PC-9 (cell line): Measurements from ENCODE around the gene CPD. TPM values are rescaled to one million over a fixed set of nuclear protein-coding genes. Genes with fewer than 3 reads are reported as not detected.
"Not testable (repeated sequence)": the region's sequence is repeated elsewhere in the genome, so short reads cannot be mapped to it uniquely, and the experiment has no call there.

Experiments used
- BruUV-seq: library from RNA; stranded (reverse); fragments of 400-500 nt; replicated peaks from 2 replicates; lab custom pipeline; 2021; lab: Mats Ljungman, UMichigan
- CTCF ChIA-PET: fragments of 300-600 bp; sonication (Branson Sonifier 250); formaldehyde crosslinking; loops from one replicate; lab custom pipeline; 2022; ENCODE audit warnings: antibody characterized with exemption; lab: Charles Lee
- POLR2A ChIA-PET: fragments of 300-600 bp; sonication (Branson Sonifier 250); formaldehyde crosslinking; loops from one replicate; lab custom pipeline; 2022; ENCODE audit warnings: antibody characterized with exemption; ENCODE audit not compliant: unreplicated experiment; lab: Charles Lee
- DNase-seq, 2 experiments: peaks; one replicate each; pipeline versions ENCODE4 v3.0.0 to v3.0.0-alpha.2; 2015 to 2022; ENCODE audit warnings: mixed read lengths in 1 of 2
- H2AFZ ChIP-seq: fragments of 200-600 bp; sonication (generic); 2 replicates; pipeline ENCODE4 v1.8.1; 2017; ENCODE audit warnings: antibody characterized with exemption
- H3F3A ChIP-seq: fragments of 200-600 bp; sonication (generic); 2 replicates; pipeline ENCODE4 v1.8.1; 2017; ENCODE audit warnings: antibody characterized with exemption, mild to moderate bottlenecking, low read depth; ENCODE audit not compliant: insufficient read depth
- H3K27ac ChIP-seq: fragments of 200-600 bp; sonication (generic); 2 replicates; pipeline ENCODE4 v1.6.1; 2016; ENCODE audit warnings: mixed run types
- H3K27me3 ChIP-seq: fragments of 200-600 bp; sonication (generic); 2 replicates; pipeline ENCODE4 v1.6.1; 2016; ENCODE audit warnings: low read depth, mixed run types; ENCODE audit not compliant: insufficient read depth
- H3K36me3 ChIP-seq: fragments of 200-600 bp; sonication (generic); 2 replicates; pipeline ENCODE4 v1.6.1; 2016; ENCODE audit warnings: low read depth, mixed run types
- H3K4me1 ChIP-seq: fragments of 200-600 bp; sonication (generic); replicated peaks from 2 replicates; pipeline ENCODE4 v1.6.1; 2016; ENCODE audit warnings: mixed run types; ENCODE audit not compliant: insufficient read depth
- H3K4me2 ChIP-seq: fragments of 200-600 bp; sonication (generic); 2 replicates; pipeline ENCODE4 v1.6.1; 2017; ENCODE audit warnings: mixed run types
- H3K4me3 ChIP-seq: fragments of 200-600 bp; sonication (generic); 2 replicates; pipeline ENCODE4 v1.6.1; 2016; ENCODE audit warnings: mixed run types
- H3K79me2 ChIP-seq: fragments of 200-600 bp; sonication (generic); 2 replicates; pipeline ENCODE4 v1.6.1; 2017; ENCODE audit warnings: low read depth, mixed run types
- H3K9me2 ChIP-seq: fragments of 200-600 bp; sonication (generic); 2 replicates; pipeline ENCODE4 v1.8.1; 2017; ENCODE audit warnings: mild to moderate bottlenecking; ENCODE audit not compliant: insufficient read depth
- H3K9me3 ChIP-seq: fragments of 200-600 bp; sonication (generic); 2 replicates; pipeline ENCODE4 v1.8.1; 2016; ENCODE audit warnings: low read depth; ENCODE audit not compliant: insufficient read depth
- H4K20me1 ChIP-seq: fragments of 200-600 bp; sonication (generic); 2 replicates; pipeline ENCODE4 v1.8.1; 2017; ENCODE audit not compliant: insufficient read depth
- CTCF ChIP-seq: fragments of 200-600 bp; sonication (generic); conservative IDR thresholded peaks from 2 replicates; pipeline ENCODE4 v1.6.1; 2017; ENCODE audit warnings: mixed run types, antibody characterized with exemption, mild to moderate bottlenecking, moderate library complexity
- EZH2 ChIP-seq: fragments of 200-600 bp; sonication (generic); IDR thresholded peaks from 2 replicates; pipeline ENCODE4 v1.8.0; 2017; ENCODE audit warnings: antibody characterized with exemption, low read depth
- intact Hi-C: fragments of 100-400 bp; cut with micrococcal nuclease; formaldehyde crosslinking; loops from one replicate; pipeline ENCODE4 v1.10.0; 2022; ENCODE audit not compliant: unreplicated experiment
- total RNA-seq: library from RNA; stranded (reverse); gene quantifications from 2 replicates; pipeline ENCODE4 v1.2.3, GENCODE V29; 2021

CPD gene
- total RNA-seq, 1 experiment from 2014 or later, result 55.0 TPM

DNA sequence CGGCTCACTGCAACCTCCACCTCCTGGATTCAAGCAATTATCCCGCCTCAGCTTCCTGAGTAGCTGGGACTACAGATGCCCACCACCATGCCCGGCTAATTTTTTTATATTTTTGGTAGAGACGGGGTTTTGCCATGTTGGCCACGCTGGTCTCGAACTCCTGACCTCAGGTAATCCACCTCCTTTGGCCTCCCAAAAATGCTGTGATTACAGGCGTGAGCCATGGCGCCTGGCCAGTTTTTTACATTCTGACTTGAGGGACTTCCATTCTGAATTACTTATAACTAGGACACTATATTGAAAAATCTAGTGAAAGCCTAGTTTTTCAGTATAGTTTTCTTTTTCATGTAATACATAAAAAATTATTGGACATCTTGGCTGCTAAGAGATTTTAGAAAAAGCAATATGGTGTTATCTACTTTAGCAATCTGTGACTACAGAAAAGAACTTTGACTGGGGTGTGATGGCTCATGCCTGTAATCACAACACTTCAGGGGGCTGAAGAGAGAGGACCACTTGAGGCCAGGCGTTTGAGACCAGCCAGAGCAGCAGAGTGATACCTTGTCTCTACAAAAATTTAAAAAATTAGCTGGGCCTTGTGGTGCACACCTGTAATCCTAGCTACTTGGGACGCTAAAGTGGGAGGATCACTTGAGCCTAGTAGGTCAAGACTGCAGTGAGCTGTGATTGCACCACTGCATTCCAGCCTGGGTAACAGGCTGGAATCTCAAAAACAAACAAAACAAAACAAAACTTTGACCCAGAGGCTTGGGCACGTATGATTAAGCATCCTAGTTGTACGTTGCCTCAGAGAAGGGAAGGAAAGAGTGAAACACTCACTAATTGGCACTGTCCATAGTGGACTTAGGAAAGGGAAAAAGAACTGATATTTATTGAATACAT, 71.6 kb downstream of the CPD start:
- H3K4me2 ChIP-seq, result peak overlapping the region; percentile 56
- no peaks in the 10 kb centered on the region for H3K27me3 ChIP-seq
- peak; percentile 35 to 94 for DNase-seq
- peak overlapping the region; percentile 88 for H3K27ac ChIP-seq
- POLR2A ChIA-PET, result interaction anchor here (0.6 kb wide), 2 partner anchors 45 to 106 kb away, joined by 3 to 4 read pairs; no protein-coding TSS in a partner anchor
- no peaks in the 10 kb centered on the region; the same call in 1 of the 2 replicates for H3K9me2 ChIP-seq
- H2AFZ ChIP-seq, result no peak overlapping the region
- H3K79me2 ChIP-seq, result peaks cover 16% of the 10 kb centered on the region; the same call in 1 of the 2 replicates
- BruUV-seq, result no TSS peak
- no peak overlapping the region for H3K4me3 ChIP-seq
- H3K36me3 ChIP-seq, result peaks cover 31% of the 10 kb centered on the region
- peaks cover 11% of the 10 kb centered on the region; the same call in 1 of the 2 replicates for H3K9me3 ChIP-seq
- H3F3A ChIP-seq, result peaks cover 29% of the 10 kb centered on the region; the same call in 1 of the 2 replicates
- H3K4me1 ChIP-seq, result peaks cover 29% of the 10 kb centered on the region
- TF ChIP-seq CTCF (no peak), EZH2 (no peak)
- H4K20me1 ChIP-seq, result no peaks in the 10 kb centered on the region
- CTCF ChIA-PET, result interaction anchor here (1.0 kb wide), 1 partner anchor 110 kb away, joined by 4 read pairs; no protein-coding TSS in a partner anchor
- intact Hi-C loops, result no loop called here

GRCh38 chr17:30454635-30455034, 75.9 kb downstream of the CPD start:
- CTCF ChIA-PET, result no interaction called here
- no peak overlapping the region for H3K4me2 ChIP-seq

DNA sequence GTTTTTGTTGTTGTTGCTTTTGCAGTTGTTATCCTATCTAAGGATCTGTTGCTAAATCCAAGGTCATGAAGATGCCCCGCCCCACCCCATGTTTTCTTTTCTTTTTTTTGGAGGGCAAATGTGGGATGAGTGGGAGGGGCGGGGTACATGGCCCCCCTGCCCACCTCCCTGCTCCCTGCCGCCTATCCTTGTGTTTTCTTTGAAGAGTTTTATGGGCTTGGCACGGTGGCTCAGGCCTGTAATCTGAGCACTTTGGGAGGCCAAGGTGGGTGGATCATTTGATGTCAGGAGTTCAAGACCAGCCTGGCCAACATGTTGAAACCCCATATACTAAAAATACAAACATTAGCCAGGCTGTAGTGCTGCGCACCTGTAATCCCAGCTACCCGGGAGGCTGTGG, 79.6 kb downstream of the CPD start:
- no peak overlapping the region for H2AFZ ChIP-seq
- H3K27ac ChIP-seq, result no peak overlapping the region
- no peak for DNase-seq
- H3K79me2 ChIP-seq, result no peaks in the 10 kb centered on the region
- no peaks in the 10 kb centered on the region for H3K9me2 ChIP-seq
- TF ChIP-seq EZH2, result no peak
- TF ChIP-seq CTCF, result no peak
- POLR2A ChIA-PET, result no interaction called here
- no peaks in the 10 kb centered on the region for H4K20me1 ChIP-seq
- BruUV-seq, result no TSS peak
- CTCF ChIA-PET, result no interaction called here
- no peak overlapping the region for H3K4me2 ChIP-seq
- intact Hi-C loops, result no loop called here
- no peaks in the 10 kb centered on the region for H3K4me1 ChIP-seq
- H3F3A ChIP-seq, result peaks cover 12% of the 10 kb centered on the region; the same call in 1 of the 2 replicates
- H3K27me3 ChIP-seq, result no peaks in the 10 kb centered on the region
- H3K9me3 ChIP-seq, result no peaks in the 10 kb centered on the region
- no peak overlapping the region for H3K4me3 ChIP-seq
- peaks cover 17% of the 10 kb centered on the region for H3K36me3 ChIP-seq

More at GRCh38 chr17:30454635-30455034, 75.9 kb downstream of the CPD start:
- peaks cover 26% of the 10 kb centered on the region for H3K36me3 ChIP-seq
- peaks cover 11% of the 10 kb centered on the region; the same call in 1 of the 2 replicates for H3K9me3 ChIP-seq
- H2AFZ ChIP-seq, result no peak overlapping the region
- H3K79me2 ChIP-seq, result peaks cover 10% of the 10 kb centered on the region; the same call in 1 of the 2 replicates
- no peak overlapping the region for H3K4me3 ChIP-seq
- H3K27ac ChIP-seq, result no peak overlapping the region
- no peak for DNase-seq
- no peaks in the 10 kb centered on the region for H3K27me3 ChIP-seq
- TF ChIP-seq CTCF, result no peak
- no peaks in the 10 kb centered on the region for H3K9me2 ChIP-seq
- intact Hi-C loops, result no loop called here
- H3F3A ChIP-seq, result peaks cover 31% of the 10 kb centered on the region; the same call in 1 of the 2 replicates
- POLR2A ChIA-PET, result no interaction called here
- no TSS peak for BruUV-seq
- no peaks in the 10 kb centered on the region for H4K20me1 ChIP-seq
- H3K4me1 ChIP-seq, result peaks cover 24% of the 10 kb centered on the region

- POLR2A ChIA-PET, H3K4me2 ChIP-seq: not testable (repeated sequence)
These were observed 80.2 kb downstream of the CPD start for GRCh38 chr17:30458797-30459413.

More at GRCh38 chr17:30458797-30459413, 80.2 kb downstream of the CPD start:
- H3F3A ChIP-seq, result peaks cover 12% of the 10 kb centered on the region; the same call in 1 of the 2 replicates
- H3K9me3 ChIP-seq, H3K27me3 ChIP-seq, CTCF ChIA-PET, intact Hi-C loops, DNase-seq, H2AFZ ChIP-seq, H3K4me1 ChIP-seq, H3K27ac ChIP-seq, H4K20me1 ChIP-seq, H3K79me2 ChIP-seq, BruUV-seq, H3K4me3 ChIP-seq, H3K9me2 ChIP-seq: not testable (repeated sequence)
- H3K36me3 ChIP-seq, result peaks cover 17% of the 10 kb centered on the region
